ENCODE data around the gene DDIT3. TPM values are rescaled to one million over a fixed set of nuclear protein-coding genes. Genes with fewer than 3 reads are reported as not detected.
"Not testable (repeated sequence)": the region's sequence is repeated elsewhere in the genome, so short reads cannot be mapped to it uniquely, and the experiment has no call there.

DDIT3 gene
- polyA plus RNA-seq, 1 experiment = 64.9 TPM

DNA sequence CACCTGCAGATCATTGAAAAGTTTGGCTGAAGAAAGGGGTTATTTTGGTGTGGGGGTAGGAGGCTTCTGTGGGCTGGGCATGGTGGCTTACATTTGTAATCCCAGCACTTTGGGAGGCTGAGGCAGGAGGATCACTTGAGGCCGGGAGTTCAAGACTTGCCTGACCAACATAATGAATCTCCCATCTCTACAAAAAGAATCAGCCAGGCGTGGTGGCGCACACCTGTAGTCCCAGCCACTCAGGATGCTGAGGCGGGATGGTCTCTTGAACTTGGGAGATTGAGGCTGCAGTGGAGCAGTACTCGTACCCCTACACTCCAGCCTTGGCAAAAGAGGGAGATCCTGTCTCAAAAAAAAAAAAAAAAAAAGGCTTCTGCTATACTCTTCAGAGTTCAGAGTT, 7.0 kb downstream of the DDIT3 start:
- no peak overlapping the region for H3K27ac ChIP-seq (ENCODE audit: low read depth, low read length)
- H3K4me3 ChIP-seq (ENCODE audit: low read depth, low read length) = no peak overlapping the region
- TF ChIP-seq, protein P1, sequence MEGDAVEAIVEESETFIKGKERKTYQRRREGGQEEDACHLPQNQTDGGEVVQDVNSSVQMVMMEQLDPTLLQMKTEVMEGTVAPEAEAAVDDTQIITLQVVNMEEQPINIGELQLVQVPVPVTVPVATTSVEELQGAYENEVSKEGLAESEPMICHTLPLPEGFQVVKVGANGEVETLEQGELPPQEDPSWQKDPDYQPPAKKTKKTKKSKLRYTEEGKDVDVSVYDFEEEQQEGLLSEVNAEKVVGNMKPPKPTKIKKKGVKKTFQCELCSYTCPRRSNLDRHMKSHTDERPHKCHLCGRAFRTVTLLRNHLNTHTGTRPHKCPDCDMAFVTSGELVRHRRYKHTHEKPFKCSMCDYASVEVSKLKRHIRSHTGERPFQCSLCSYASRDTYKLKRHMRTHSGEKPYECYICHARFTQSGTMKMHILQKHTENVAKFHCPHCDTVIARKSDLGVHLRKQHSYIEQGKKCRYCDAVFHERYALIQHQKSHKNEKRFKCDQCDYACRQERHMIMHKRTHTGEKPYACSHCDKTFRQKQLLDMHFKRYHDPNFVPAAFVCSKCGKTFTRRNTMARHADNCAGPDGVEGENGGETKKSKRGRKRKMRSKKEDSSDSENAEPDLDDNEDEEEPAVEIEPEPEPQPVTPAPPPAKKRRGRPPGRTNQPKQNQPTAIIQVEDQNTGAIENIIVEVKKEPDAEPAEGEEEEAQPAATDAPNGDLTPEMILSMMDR (IDR thresholded peaks at IDR 0.05; ENCODE audit: low read depth, low read length) = no peak
- no peak for DNase-seq (ENCODE audit: low read depth, low spot score)
- CTCF ChIA-PET = no interaction called here
- no peaks in the 10 kb centered on the region for H3K27me3 ChIP-seq (ENCODE audit: control insufficient read depth, insufficient read depth, low read length)
- POLR2A ChIA-PET = interaction anchor here (0.7 kb wide), 1 partner anchor 13 kb away, joined by 3 read pairs; no protein-coding TSS in a partner anchor
- H3K9me3 ChIP-seq (ENCODE audit: control insufficient read depth, insufficient read depth, low read length) = no peaks in the 10 kb centered on the region

DNA sequence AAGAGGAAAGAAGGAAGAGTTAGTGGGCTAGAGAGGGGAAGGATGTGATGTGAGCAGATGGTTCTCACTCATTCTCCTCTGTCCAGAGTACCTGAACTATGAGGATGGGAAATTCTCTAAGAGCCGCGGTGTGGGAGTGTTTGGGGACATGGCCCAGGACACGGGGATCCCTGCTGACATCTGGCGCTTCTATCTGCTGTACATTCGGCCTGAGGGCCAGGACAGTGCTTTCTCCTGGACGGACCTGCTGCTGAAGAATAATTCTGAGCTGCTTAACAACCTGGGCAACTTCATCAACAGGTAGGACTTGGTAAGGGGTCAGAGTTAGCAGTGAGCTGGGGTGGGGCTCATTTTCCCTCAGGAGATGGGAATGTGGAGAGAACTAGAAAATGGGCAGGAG, 7.6 kb downstream of the DDIT3 start:
- ChIA-PET CTCF (interaction anchor here (0.6 kb wide), 1 partner anchor 1469 kb away, joined by 3 read pairs; no protein-coding TSS in a partner anchor), POLR2A (no interaction called here)
- TF ChIP-seq, protein P1 (IDR thresholded peaks at IDR 0.05; ENCODE audit: low read depth, low read length) = no peak
- Histone ChIP-seq H3K27ac (ENCODE audit: low read depth, low read length) (no peak overlapping the region), H3K9me3 (ENCODE audit: control insufficient read depth, insufficient read depth, low read length) (no peaks in the 10 kb centered on the region), H3K27me3 (ENCODE audit: control insufficient read depth, insufficient read depth, low read length) (no peaks in the 10 kb centered on the region), H3K4me3 (ENCODE audit: low read depth, low read length) (no peak overlapping the region)
- no peak for DNase-seq (ENCODE audit: low read depth, low spot score)

DNA sequence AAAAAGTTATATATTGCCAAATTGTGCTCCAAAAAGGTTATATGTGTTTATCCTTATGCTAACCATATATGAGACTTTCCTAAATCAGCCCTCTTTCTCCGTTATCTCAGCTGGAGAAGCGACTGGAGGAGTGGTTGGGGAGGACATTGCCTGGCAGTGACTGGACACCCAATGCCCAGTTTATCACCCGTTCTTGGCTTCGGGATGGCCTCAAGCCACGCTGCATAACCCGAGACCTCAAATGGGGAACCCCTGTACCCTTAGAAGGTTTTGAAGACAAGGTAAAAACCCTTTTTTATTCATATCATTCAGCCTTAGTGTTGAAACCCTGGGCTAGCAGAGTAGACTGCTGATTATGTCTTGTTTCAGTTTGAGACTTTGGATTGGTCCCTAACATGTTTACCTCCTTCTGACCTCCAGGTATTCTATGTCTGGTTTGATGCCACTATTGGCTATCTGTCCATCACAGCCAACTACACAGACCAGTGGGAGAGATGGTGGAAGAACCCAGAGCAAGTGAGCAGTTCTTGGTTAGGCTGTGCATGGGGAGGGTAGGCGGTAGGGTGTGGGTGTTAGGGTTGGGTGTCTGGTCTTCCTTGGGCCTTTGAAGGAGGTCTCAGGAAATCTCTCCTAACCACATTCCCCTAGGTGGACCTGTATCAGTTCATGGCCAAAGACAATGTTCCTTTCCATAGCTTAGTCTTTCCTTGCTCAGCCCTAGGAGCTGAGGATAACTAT, 8.6 kb downstream of the DDIT3 start:
- Histone ChIP-seq H3K27ac (ENCODE audit: low read depth, low read length) (peak overlapping the region; percentile 21), H3K27me3 (ENCODE audit: control insufficient read depth, insufficient read depth, low read length) (no peaks in the 10 kb centered on the region), H3K4me3 (ENCODE audit: low read depth, low read length) (no peak overlapping the region), H3K9me3 (ENCODE audit: control insufficient read depth, insufficient read depth, low read length) (no peaks in the 10 kb centered on the region)
- ChIA-PET CTCF (interaction anchor here (0.6 kb wide), 1 partner anchor 1468 kb away, joined by 3 read pairs; no protein-coding TSS in a partner anchor), POLR2A (interaction anchor here (0.5 kb wide), 1 partner anchor 18 kb away, joined by 4 read pairs; no protein-coding TSS in a partner anchor)
- TF ChIP-seq, protein P1 (IDR thresholded peaks at IDR 0.05; ENCODE audit: low read depth, low read length) = no peak
- no peak for DNase-seq (ENCODE audit: low read depth, low spot score)

DNA sequence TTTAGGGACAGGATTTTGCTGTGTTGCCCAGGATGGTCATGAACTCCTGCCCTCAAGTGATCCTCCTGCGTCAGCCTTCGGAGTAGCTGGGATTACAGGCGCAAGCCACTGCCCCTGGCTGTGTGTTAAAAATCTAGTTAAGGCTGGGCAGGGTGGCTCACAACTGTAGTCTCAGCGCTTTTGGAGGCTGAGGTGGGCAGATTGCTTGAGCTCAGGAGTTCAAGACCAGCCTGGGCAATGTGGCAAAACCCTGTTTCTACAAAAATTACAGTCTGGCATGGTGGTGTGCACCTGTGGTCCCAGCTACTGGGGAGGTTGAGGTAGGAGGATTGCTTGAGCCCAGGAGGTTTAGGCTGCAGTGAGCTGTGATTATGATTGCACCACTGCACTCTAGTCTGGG, 9.2 kb downstream of the DDIT3 start:
- H3K27ac ChIP-seq (ENCODE audit: low read depth, low read length) = no peak overlapping the region
- ChIA-PET CTCF (no interaction called here), POLR2A (no interaction called here)
- no peaks in the 10 kb centered on the region for H3K27me3 ChIP-seq (ENCODE audit: control insufficient read depth, insufficient read depth, low read length)
- TF ChIP-seq, protein P1 (IDR thresholded peaks at IDR 0.05; ENCODE audit: low read depth, low read length) = no peak
- H3K9me3 ChIP-seq (ENCODE audit: control insufficient read depth, insufficient read depth, low read length) = no peaks in the 10 kb centered on the region
- H3K4me3 ChIP-seq (ENCODE audit: low read depth, low read length) = no peak overlapping the region
- DNase-seq (ENCODE audit: low read depth, low spot score) = no peak

DNA sequence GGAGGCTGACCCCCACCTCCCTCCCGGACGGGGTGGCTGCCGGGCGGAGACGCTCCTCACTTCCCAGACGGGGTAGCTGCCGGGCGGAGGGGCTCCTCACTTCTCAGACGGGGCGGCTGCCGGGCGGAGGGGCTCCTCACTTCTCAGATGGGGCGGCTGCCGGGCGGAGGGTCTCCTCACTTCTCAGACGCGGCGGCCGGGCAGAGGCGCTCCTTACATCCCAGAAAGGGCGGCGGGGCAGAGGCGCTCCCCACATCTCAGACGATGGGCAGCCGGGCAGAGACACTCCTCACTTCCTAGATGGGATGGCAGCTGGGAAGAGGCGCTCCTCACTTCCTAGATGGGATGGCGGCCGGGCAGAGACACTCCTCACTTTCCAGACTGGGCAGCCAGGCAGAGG, 12.5 kb downstream of the DDIT3 start:
- H3K9me3 ChIP-seq (ENCODE audit: control insufficient read depth, insufficient read depth, low read length); H3K27me3 ChIP-seq (ENCODE audit: control insufficient read depth, insufficient read depth, low read length); H3K27ac ChIP-seq (ENCODE audit: low read depth, low read length); DNase-seq (ENCODE audit: low read depth, low spot score); POLR2A ChIA-PET; CTCF ChIA-PET; H3K4me3 ChIP-seq (ENCODE audit: low read depth, low read length): not testable (repeated sequence)

DNA sequence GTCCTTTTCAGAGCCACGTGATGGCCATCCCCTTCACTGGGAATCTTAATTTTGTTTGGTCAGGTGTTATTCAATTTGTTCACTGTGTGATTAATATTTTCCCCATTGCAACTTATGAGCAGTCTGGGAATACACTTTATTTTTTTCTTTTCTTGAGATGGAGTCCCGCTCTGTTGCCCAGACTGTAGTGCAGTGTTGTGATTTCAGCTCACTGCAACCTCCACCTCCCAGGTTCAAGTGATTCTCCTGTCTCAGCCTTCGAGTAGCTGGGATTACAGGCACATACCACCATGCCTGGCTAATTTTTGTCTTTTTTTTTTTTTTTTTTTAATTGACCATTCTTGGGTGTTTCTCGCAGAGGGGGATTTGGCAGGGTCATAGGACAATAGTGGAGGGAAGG, 13.8 kb downstream of the DDIT3 start:
- POLR2A ChIA-PET = interaction anchor here (0.7 kb wide), 1 partner anchor 10 kb away, joined by 4 read pairs; no protein-coding TSS in a partner anchor
- H3K27me3 ChIP-seq (ENCODE audit: control insufficient read depth, insufficient read depth, low read length); H3K9me3 ChIP-seq (ENCODE audit: control insufficient read depth, insufficient read depth, low read length); H3K27ac ChIP-seq (ENCODE audit: low read depth, low read length); H3K4me3 ChIP-seq (ENCODE audit: low read depth, low read length); DNase-seq (ENCODE audit: low read depth, low spot score): not testable (repeated sequence)
- CTCF ChIA-PET = interaction anchor here (0.5 kb wide), 1 partner anchor 263 kb away, joined by 8 read pairs; no protein-coding TSS in a partner anchor

DNA sequence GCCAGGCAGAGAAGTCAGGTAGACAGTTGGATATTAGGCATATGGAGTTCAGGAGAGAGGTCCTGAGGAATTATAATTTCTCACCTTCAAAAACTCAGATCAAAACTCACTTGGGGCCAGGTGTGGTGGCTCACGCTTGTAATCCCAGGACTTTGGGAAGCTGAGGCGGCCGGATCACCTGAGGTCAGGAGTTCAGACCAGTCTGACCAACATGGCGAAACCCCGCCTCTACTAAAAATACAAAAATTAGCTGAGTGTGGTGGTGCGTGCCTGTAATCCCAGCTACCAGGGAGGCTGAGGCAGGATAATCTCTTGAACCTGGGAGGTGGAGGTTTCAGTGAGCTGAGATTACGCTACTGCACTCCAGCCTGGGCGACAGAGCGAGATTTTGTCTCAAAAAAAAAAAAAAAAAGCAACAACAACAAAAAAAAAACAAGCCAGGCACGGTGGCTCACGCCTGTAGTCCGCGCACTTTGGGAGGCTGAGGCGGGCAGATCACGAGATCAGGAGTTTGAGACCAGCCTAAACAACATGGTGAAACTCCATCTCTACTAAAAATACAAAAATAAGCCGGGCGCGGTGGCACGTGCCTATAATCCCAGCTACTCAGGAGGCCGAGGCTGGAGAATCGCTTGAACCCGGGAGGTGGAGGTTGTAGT, 17.9 kb downstream of the DDIT3 start:
- CTCF ChIA-PET; H3K27ac ChIP-seq (ENCODE audit: low read depth, low read length); H3K9me3 ChIP-seq (ENCODE audit: control insufficient read depth, insufficient read depth, low read length); H3K4me3 ChIP-seq (ENCODE audit: low read depth, low read length); H3K27me3 ChIP-seq (ENCODE audit: control insufficient read depth, insufficient read depth, low read length); DNase-seq (ENCODE audit: low read depth, low spot score): not testable (repeated sequence)
- POLR2A ChIA-PET = interaction anchor here (0.7 kb wide), 1 partner anchor 44 kb away, joined by 6 read pairs; no protein-coding TSS in a partner anchor
